Sigmoid colon (tissue), 7 donors: ENCODE measurements around the gene CDH13. TPM values are rescaled to one million over a fixed set of nuclear protein-coding genes. Genes with fewer than 3 reads are reported as not detected.

Source experiments
- DNase-seq: peaks from one replicate; pipeline ENCODE4 v3.0.0-alpha.2; 2019
- H3K27ac ChIP-seq, 4 donors: fragments of 200-600 bp; sonication (generic); one replicate each; pipeline ENCODE4 v1.5.1; 2016 to 2019; ENCODE audit warnings: mild to moderate bottlenecking in 1 of 4
- H3K27me3 ChIP-seq, 3 donors: fragments of 200-600 bp; sonication (generic); one replicate each; pipeline ENCODE4 v1.5.1; 2019; ENCODE audit warnings: mild to moderate bottlenecking in 1 of 3
- H3K36me3 ChIP-seq, 4 donors: fragments of 200-600 bp; sonication (generic); one replicate each; pipeline ENCODE4 v1.5.1; 2016 to 2019
- H3K4me1 ChIP-seq, 4 donors: fragments of 200-600 bp; sonication (generic); one replicate each; pipeline ENCODE4 v1.5.1; 2017 to 2019
- H3K4me3 ChIP-seq, 4 donors: fragments of 200-600 bp; sonication (generic); one replicate each; pipeline ENCODE4 v1.5.1; 2017 to 2019; ENCODE audit warnings: mild to moderate bottlenecking in 2 of 4, moderate library complexity in 1 of 4
- H3K9me3 ChIP-seq, 4 donors: fragments of 200-600 bp in 3 of 4; sonication (generic) in 3 of 4; one replicate each; pipeline versions ENCODE4 v1.5.1 to v1.6.1; 2013 to 2019
- EP300 ChIP-seq, 4 donors: sonication (generic); formaldehyde crosslinking; IDR thresholded peaks; one replicate each; pipeline ENCODE4 v1.6.1; 2017; ENCODE audit warnings: antibody characterized with exemption in 4 of 4
- POLR2A ChIP-seq, 2 donors: fragments of 450-650 bp; IDR thresholded peaks; one replicate each; pipeline ENCODE4 v1.6.1; 2016; ENCODE audit warnings: antibody characterized with exemption in 2 of 2, mild to moderate bottlenecking in 2 of 2, moderate library complexity in 2 of 2
- POLR2AphosphoS5 ChIP-seq, 4 donors: sonication (generic); formaldehyde crosslinking; IDR thresholded peaks; one replicate each; pipeline ENCODE4 v1.6.1; 2017; ENCODE audit warnings: antibody characterized with exemption in 4 of 4
- WGBS, 2 donors: extraction: QIAGEN DNeasy Blood & Tissue Kit; methylation state at CpG; one replicate each; pipeline ENCODE4 v1.1.7; 2013; 5-methylcytosine and 5-hydroxymethylcytosine counted together
- intact Hi-C: fragments of 100-400 bp; cut with DNase I; formaldehyde crosslinking; loops from one replicate; pipeline ENCODE4 v1.15.1; 2023
- polyA plus RNA-seq, 3 donors: library from polyadenylated mRNA; stranded (reverse); fragments of 200-250 nt; gene quantifications; one replicate each; pipeline ENCODE4 v1.2.3, GENCODE V29; 2013
- total RNA-seq, 4 donors: library from RNA; depleted of rRNA; stranded (reverse); fragments of >200 nt; gene quantifications; one replicate each; pipeline ENCODE4 v1.1.0, GENCODE V29; 2016
- TF ChIP-seq, protein P1 (sequence below), 4 experiments: fragments of 450-650 bp in 3 of 4; fragments of 200-600 bp in 1 of 4; IDR thresholded peaks; one replicate each; pipeline ENCODE4 v1.5.1; 2016 to 2019; ENCODE audit warnings: antibody characterized with exemption in 4 of 4, mild to moderate bottlenecking in 3 of 4, moderate library complexity in 2 of 4
- donor health status: healthy with polysubstance abuse.
- donor health status: Bipolar disorder and iron deficiency.
- donor health status: healthy.

CDH13 gene
- total and polyA plus RNA-seq, 7 donors, result 0.60 to 17.6 (median 11.8) TPM

DNA sequence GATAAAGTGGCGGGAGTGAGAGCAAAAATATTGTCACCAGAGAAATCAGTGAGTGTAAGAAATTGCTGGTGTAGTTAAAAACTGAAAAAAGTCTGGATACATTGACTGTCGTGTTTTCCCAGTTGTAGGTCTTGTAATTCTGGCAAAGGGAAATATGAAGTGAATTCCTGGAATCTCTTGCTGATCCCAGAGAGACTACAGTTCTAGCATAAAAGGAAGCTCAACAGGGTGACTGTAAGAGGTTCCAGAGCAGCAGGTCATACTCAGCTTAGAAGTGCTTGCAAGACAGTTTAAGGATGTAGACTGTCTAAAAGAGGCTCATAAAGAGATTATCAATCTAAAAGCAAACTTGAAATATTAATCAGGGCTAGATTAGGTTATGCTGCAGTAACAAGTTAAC is 890.2 kb downstream of the CDH13 start:
- no peak for DNase-seq
- TF ChIP-seq EP300 (IDR thresholded peaks at IDR 0.05) (no peak), POLR2AphosphoS5 (IDR thresholded peaks at IDR 0.05) (no peak), POLR2A (IDR thresholded peaks at IDR 0.05) (no peak)
- TF ChIP-seq, protein P1, sequence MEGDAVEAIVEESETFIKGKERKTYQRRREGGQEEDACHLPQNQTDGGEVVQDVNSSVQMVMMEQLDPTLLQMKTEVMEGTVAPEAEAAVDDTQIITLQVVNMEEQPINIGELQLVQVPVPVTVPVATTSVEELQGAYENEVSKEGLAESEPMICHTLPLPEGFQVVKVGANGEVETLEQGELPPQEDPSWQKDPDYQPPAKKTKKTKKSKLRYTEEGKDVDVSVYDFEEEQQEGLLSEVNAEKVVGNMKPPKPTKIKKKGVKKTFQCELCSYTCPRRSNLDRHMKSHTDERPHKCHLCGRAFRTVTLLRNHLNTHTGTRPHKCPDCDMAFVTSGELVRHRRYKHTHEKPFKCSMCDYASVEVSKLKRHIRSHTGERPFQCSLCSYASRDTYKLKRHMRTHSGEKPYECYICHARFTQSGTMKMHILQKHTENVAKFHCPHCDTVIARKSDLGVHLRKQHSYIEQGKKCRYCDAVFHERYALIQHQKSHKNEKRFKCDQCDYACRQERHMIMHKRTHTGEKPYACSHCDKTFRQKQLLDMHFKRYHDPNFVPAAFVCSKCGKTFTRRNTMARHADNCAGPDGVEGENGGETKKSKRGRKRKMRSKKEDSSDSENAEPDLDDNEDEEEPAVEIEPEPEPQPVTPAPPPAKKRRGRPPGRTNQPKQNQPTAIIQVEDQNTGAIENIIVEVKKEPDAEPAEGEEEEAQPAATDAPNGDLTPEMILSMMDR (IDR thresholded peaks at IDR 0.05), result no peak
- 63 to 74% methylated on average over 2 of the region's 2 CpGs for WGBS, 2 donors

DNA sequence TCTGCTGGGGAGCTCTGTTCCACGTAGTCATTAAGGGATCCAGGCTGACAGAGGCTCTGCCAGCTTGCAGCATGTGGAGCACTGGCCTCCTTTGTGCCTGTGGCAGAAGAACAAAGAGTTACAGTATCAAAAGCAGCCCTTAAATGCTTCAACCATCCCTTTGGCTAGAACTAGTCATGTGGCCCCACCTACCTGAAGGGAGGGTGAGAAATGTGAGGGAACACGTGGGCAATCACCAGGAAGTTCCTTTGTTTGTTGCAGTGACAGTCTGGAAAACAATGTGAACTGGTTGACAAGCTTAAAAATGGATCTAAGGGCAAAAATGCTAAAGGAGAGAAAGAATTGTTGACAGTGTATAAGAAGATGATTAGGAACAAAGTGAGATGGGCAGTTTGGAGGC is 890.6 kb downstream of the CDH13 start:
- no peaks in the 10 kb centered on the region for H3K9me3 ChIP-seq
- no peak overlapping the region for H3K27ac ChIP-seq
- no peak for TF ChIP-seq POLR2AphosphoS5 (IDR thresholded peaks at IDR 0.05)
- TF ChIP-seq EP300 (IDR thresholded peaks at IDR 0.05), result no peak
- TF ChIP-seq, protein P1 (IDR thresholded peaks at IDR 0.05), result no peak
- no peak for TF ChIP-seq POLR2A (IDR thresholded peaks at IDR 0.05)
- no peaks in the 10 kb centered on the region for H3K27me3 ChIP-seq
- WGBS, 2 donors, result 28 to 47% methylated on average over 2 of the region's 2 CpGs
- no peaks in the 10 kb centered on the region for H3K4me1 ChIP-seq
- no peak for DNase-seq
- H3K36me3 ChIP-seq, result no peaks in the 10 kb centered on the region
- H3K4me3 ChIP-seq, result no peak overlapping the region
- intact Hi-C loops, result no loop called here

More for the DNA sequence above, 890.2 kb downstream of the CDH13 start:
- Histone ChIP-seq H3K4me3 (no peak overlapping the region), H3K36me3 (no peaks in the 10 kb centered on the region), H3K27me3 (no peaks in the 10 kb centered on the region), H3K4me1 (no peaks in the 10 kb centered on the region), H3K27ac (no peak overlapping the region), H3K9me3 (no peaks in the 10 kb centered on the region)
- intact Hi-C loops, result no loop called here

DNA sequence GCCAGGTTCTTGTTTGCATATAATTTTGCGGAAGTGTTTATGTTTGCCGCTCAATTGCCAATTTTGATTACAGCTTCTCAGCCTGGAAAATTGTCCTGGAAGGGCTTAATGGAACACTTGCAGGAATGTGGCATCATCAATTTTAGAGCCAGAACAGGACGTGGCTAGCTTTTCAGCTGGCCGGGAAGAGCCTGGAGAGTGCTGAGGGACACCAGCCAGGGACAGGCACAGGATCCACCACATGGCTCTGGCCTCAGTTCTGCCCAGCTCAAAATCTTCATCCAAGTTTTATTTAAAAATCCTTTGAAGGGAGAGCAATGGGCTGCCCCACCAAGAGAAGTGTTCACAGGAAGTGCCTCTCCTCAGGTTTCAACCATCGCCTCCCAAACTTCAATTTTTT is 893.8 kb downstream of the CDH13 start:
- 73 to 77% methylated on average over 5 of the region's 5 CpGs for WGBS, 2 donors
- TF ChIP-seq, protein P1 (IDR thresholded peaks at IDR 0.05), result no peak
- TF ChIP-seq POLR2A (IDR thresholded peaks at IDR 0.05) (no peak), POLR2AphosphoS5 (IDR thresholded peaks at IDR 0.05) (no peak), EP300 (IDR thresholded peaks at IDR 0.05) (no peak)
- DNase-seq, result no peak
- Histone ChIP-seq H3K9me3 (no peaks in the 10 kb centered on the region), H3K27ac (no peak overlapping the region), H3K4me3 (no peak overlapping the region), H3K27me3 (no peaks in the 10 kb centered on the region), H3K36me3 (no peaks in the 10 kb centered on the region), H3K4me1 (no peaks in the 10 kb centered on the region)
- intact Hi-C loops, result no loop called here

DNA sequence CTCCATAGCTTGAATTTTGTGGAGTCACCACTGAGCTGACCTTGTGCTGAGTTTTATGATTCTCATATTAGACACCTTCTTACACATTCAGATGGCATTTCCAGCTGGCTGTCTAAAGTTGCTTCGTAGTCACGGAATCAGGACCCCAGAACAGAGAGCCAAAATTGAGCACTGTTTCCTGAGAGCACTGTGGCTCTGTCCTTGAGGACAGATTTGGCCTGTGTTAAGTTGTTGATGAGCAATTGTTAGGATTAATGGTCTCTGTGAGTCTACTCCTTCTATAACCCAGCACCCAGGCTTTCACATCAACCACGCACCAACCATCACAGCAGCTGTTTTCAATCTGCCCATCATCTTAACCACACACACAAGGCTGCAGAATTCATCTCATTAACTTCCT is 903.5 kb downstream of the CDH13 start:
- no peaks in the 10 kb centered on the region for H3K36me3 ChIP-seq
- no peak overlapping the region for H3K27ac ChIP-seq
- intact Hi-C loops, result no loop called here
- no peaks in the 10 kb centered on the region for H3K4me1 ChIP-seq
- WGBS, 2 donors, result 83 to 85% methylated on average over 3 of the region's 3 CpGs
- H3K9me3 ChIP-seq, result no peaks in the 10 kb centered on the region
- H3K27me3 ChIP-seq, result no peaks in the 10 kb centered on the region
- no peak for DNase-seq
- TF ChIP-seq POLR2AphosphoS5 (IDR thresholded peaks at IDR 0.05), result no peak
- TF ChIP-seq, protein P1 (IDR thresholded peaks at IDR 0.05), result no peak
- no peak for TF ChIP-seq EP300 (IDR thresholded peaks at IDR 0.05)
- no peak overlapping the region for H3K4me3 ChIP-seq

DNA sequence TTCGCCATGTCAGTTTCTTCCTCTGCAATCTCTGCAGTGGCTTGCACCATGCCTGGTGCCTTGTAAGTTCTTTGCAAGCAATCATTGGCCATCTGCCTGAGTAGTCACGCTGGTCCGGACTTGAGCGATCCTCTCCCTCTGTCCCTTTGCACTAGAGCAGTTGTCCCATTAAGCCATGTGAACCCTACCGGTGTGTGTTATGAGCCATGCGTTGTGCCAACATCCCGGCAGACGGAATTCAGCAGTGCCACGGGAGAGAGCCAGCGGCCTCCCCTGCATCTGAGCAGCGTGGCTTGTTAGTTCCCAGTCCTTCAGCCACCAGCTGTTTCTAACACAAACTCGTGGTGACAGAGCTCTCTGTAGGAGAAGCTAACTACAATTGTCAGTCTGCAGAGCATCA is 905.9 kb downstream of the CDH13 start:
- no peaks in the 10 kb centered on the region for H3K9me3 ChIP-seq
- no peaks in the 10 kb centered on the region for H3K27me3 ChIP-seq
- TF ChIP-seq POLR2A (IDR thresholded peaks at IDR 0.05) (no peak), POLR2AphosphoS5 (IDR thresholded peaks at IDR 0.05) (no peak), EP300 (IDR thresholded peaks at IDR 0.05) (no peak)
- TF ChIP-seq, protein P1 (IDR thresholded peaks at IDR 0.05), result no peak
- H3K36me3 ChIP-seq, result no peaks in the 10 kb centered on the region
- 84 to 88% methylated on average over 12 of the region's 12 CpGs for WGBS, 2 donors
- DNase-seq, result no peak
- intact Hi-C loops, result no loop called here
- H3K4me1 ChIP-seq, result no peaks in the 10 kb centered on the region
- no peak overlapping the region for H3K27ac ChIP-seq
- H3K4me3 ChIP-seq, result no peak overlapping the region
